HG03469 (cell line): Measurements from ENCODE around the gene PDP2.
"Not testable (repeated sequence)": the region's sequence is repeated elsewhere in the genome, so short reads cannot be mapped to it uniquely, and the experiment has no call there.

Experiments used
- ATAC-seq: cut with Tn5 transposase; IDR thresholded peaks from one replicate; pipeline ENCODE4 v1.9.1; 2021; ENCODE audit warnings: mild to moderate bottlenecking, moderate library complexity, moderate number of reproducible peaks; ENCODE audit not compliant: unreplicated experiment

PDP2 gene

GRCh38 chr16:66853261-66854139, 26.8 kb upstream of the PDP2 start:
- no peak for ATAC-seq

- ATAC-seq: no peak
Observed at GRCh38 chr16:66856184-66856730, 24.1 kb upstream of the PDP2 start.

GRCh38 chr16:66856801-66857200, 23.5 kb upstream of the PDP2 start:
- no peak for ATAC-seq

DNA sequence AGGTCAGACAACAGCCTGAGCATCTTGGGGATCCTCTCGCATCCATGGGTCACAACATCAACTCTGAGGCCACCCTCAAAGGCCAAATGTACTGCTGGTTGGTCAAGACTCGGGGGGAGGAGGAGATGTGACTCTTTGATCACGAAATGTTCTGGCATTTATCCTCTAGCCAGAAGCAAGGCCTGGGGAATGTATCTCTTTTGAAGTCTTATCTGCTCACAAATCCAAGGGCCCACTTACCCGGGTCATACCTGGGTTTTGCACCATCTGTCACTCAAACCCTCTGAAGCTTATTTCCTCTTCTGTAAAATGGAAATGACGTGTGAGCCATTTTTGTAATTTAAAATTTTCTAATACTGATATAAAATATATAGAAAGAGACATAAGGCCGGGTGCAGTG, 22.9 kb upstream of the PDP2 start:
- ATAC-seq: no peak

DNA sequence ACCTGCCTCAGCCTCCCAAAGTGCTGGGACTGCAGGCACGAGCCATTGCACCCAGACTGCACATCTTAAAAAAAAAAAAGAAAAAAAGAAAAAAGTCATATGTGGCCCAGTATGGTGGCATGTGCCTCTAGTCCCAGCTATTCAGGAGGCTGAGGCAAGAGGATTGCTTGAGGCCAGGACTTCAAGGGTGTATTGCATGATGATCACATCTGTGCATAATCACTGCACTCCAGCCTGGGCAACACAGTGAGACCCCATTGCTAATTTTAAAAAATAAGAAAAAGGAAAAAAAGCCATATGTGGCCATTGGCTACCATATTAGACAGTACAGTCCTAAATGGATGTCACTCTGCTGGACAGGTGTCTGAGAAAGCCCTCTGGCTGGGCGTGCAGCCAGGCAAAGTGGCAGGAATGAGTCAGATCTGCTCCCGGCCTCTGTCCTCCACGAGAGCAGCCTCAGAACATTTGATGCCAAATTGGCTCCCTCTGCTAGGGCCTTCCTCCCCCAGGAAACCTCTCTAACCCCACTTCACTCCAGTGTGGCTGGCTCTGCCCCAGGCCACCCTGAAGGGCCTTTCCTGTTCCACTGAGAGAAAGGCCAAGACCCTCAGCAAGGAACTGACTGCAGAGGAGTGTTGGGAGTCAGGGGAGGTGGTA, 21.4 kb upstream of the PDP2 start:
- ATAC-seq: no peak

GRCh38 chr16:66859397-66860068, 20.8 kb upstream of the PDP2 start:
- ATAC-seq: no peak

DNA sequence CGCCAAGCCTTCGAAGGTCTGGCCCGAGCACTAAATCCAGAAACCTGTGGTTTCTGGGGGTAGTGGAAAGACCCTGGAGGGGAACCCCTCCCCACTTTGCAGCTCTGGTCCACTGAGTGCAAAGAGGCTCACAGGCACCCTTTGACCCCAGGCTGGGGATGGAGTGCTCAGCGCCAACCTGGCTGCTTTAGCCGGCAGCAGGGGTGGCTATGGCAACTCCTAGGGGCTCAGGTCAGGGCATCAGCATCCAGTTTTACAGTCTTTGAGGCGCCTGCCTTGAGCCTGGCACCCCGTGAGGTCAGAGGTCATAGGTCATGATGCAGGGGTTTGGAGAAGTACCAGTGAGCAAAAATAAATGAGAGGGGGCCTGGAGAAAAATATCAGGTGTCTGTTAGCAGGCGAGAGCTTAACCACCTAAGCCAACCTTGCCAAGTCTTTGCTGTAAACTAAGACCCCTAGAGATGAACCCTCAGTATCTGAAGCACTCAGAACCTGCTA, 18.2 kb upstream of the PDP2 start:
- no peak for ATAC-seq

DNA sequence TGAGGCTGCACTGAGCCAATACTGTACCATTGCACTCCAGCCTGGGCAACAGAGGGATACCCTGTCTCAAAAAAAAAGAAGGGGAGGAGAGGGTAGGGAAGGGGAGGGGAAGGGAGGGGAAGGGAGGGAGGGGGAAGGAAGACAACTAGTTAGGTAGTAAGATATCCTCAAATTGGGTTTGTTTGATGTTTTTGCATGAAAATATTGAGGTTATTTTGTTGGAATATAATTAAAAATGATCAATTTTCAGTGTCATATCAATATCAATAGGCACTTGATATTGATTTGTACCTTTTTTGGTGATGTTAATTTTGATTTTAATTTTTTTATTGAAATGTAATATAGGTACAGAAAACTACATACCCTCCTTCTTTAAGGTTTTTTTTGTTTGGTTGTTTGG, 16.6 kb upstream of the PDP2 start:
- ATAC-seq: no peak

DNA sequence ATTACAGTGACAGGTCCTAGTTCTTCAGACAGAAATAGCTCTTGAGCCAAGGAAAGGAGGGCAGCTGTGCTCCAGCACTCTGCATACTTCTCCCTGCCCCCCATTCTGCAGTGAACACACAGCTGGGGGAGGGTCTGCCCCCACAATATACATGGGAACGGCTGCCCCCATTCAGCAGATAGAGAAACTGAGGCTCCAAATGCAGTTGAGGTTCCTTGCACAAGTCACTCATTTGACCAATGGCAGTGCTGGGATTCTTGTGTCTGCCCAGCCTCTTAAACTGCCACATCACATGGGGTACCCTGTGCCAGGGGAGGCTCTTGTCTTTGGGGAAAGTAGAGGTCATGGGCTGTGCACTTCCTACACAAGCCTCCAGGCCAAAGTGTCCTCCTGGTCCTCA, 10.9 kb upstream of the PDP2 start:
- ATAC-seq: no peak

DNA sequence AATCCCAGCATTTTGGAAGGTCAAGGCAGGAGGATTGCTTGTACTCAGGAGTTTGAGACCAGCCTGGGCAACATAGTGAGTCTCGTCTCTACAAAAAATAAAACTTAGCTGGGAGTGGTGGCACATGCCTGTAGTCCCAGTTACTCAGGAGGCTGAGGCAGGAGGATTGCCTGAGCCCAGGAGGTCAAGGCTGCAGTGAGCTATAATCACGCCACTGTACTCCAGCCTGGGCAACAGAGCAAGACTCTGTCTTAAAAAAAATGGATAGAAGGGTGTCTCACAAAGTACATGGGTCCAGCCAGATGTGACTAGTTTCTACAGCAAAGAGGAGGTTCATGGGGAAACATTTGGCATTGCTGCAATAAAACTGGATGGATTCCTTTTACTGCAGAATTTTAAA, 9.0 kb upstream of the PDP2 start:
- not testable (repeated sequence) for ATAC-seq

- no peak for ATAC-seq
Observed at GRCh38 chr16:66871840-66872239, 8.5 kb upstream of the PDP2 start.

- no peak for ATAC-seq
Observed at GRCh38 chr16:66872559-66872942, 7.8 kb upstream of the PDP2 start.

DNA sequence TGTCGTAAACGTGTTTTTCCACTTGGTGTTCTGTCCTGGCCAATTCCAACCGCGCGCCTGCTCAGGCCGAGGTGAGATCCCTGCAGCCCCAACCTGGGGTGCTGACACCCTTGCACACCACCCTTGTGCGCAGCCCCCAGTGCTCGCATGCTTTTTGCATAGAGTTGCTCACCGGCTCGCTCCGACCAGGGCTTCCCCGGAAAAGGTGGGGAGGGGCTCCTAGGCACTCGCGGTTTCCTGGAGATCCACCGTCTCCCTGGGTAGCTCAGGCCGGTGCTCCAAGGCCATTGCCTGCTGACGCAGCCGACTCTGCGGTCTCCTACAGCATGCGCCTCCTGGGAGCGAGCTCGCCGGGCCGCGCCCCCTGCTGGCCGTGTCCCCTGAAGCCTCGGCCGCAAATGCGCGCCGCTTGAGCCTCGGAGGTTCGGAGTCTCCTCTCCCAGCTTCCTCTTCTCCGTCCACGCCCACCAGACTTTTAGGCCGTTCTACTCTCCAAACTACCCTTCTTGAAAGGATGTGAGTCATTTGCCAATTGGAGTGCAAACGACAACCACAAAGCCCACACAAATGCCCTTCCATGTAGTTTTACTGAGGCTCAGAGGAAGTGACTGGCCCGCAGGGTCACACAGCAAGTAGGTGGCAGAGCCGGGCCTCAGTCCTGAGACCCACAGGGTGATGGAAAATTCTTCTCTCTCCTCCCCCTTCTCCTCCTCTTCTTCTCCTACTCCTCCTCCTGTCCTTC, 7.2 kb upstream of the PDP2 start:
- peak; percentile 80 for ATAC-seq

GRCh38 chr16:66873685-66874055, 6.6 kb upstream of the PDP2 start:
- no peak for ATAC-seq

DNA sequence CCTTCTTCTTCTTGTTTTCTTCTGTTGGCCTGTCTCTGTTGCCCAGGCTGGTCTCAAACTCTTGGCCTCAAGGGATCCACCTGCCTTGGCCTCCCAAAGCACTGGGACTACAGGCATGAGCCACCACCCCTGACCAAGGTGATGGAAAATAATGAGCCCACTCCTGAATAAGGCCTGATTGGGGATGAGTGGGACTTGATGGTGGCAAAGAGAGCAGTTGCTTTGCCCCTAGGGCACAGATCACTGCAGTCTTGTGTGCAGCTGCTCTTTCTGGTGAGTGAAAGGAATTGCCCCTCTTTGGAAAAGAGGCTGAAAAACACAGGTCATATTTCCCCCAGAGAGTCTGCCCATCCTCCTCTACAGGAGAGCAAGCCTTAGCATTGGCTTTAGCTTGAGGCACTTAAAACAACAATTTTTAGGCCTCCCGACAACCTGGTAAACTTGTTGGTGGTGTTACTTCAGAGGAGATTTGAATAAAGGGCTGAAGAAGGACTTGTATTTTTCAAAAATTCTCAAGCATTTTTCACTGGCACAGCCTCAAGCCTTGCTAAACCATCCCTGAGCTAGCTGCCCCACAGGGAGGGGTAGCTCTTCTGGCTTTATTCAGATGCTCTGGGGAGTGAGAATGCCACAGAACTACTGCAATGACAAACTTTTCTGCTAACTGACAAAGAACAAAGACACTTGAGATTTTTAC, 6.1 kb upstream of the PDP2 start:
- no peak for ATAC-seq

DNA sequence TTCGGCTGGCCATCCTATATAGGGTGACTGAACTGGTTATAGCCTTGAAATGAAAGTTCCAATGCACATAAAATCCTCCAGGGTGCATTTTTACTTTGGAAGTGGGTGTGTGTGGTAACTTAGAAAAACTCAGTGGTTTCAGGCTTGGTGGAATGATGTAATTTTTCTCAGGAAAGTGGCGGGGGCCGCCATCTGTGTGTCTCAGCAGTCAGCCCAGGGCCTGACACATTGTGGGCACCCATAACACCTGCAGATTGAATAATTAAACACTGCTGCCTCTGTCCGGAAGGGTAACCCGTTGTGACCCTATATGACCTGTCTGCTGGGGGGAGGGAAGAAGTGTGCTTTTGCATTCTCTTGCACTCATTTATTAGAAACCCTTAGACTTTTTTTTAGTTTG, 2.2 kb upstream of the PDP2 start:
- ATAC-seq: no peak

- ATAC-seq: peak; percentile 7
Observed at GRCh38 chr16:66881014-66881417, 701 bp downstream of the PDP2 start.

- ATAC-seq: no peak
Observed at GRCh38 chr16:66881560-66881959, 1.2 kb downstream of the PDP2 start.

DNA sequence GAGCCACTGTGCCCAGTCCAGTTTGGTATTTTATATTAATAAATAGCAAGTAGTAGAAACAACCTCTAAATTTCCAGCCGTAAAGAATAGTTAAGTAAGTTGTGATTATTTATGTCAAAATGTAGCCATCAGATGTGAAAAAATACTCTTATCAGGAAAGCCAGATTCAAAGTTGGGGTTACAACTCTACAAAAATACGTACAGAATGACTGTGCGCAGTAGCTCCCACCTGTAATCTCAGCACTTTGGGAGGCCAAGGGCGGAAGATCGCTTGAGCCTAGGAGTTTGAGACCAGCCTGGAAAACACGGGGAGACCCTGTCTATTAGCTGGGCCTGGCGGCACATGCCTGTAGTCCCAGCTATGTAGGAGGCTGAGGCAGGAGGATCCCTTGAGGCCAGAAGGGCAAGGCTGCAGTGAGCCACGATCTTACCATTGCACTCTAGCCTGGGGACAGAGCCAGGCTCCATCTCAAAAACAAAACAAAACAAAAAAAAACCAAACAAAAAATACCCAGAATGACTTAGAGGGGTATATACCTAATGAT, 1.7 kb downstream of the PDP2 start:
- no peak for ATAC-seq

GRCh38 chr16:66882702-66883101, 2.4 kb downstream of the PDP2 start:
- no peak for ATAC-seq
